ENCODE data around the gene NRROS.

DNA sequence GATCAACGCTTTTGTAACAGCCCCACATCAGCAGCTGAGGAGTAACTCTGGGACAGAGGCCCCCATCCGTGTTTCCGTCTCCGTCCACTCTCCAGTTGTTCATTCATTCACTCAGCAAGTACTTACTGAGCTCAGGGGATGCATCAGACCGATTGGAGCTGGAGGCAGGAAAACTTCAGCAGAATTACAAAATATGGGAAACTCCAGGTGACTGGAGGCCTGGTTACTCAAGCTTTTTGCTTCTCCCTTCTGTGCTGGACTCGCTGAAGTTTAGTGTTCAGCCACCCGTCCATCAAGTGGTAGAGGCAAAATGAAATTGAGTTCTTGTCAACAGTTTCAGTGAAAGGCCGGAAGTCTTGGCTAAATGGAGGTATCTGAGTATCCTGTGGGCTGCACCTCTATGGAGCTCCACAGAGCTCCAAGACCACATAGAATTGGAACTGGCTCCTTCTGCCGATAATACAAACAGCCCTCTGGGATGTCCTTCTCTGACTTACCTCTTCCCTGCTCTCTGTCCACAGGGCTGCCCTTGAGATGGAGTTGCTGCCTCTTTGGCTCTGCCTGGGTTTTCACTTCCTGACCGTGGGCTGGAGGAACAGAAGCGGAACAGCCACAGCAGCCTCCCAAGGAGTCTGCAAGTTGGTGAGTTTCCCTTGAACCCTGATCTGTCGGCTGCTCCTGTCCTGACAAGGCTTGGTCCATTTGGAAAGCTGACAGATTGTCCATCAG is 14.7 kb downstream of the NRROS start:
- TF ChIP-seq ELF4 (IDR thresholded peaks at IDR 0.05): no peak
- no peak for TF ChIP-seq BHLHE40 (IDR thresholded peaks at IDR 0.05; ENCODE audit: borderline replicate concordance)
- TF ChIP-seq FOXM1 (IDR thresholded peaks at IDR 0.05; ENCODE audit: borderline replicate concordance): no peak

Data from HEK293T (cell line).